Esophagus squamous epithelium (tissue), 4 donors: Measurements from ENCODE around the gene KIF22.

Experiments
- CTCF ChIP-seq, 6 experiments: fragments of 450-650 bp in 4 of 6; fragments of 200-600 bp in 2 of 6; sonication (generic) in 2 of 6; IDR thresholded peaks; one replicate each; pipeline ENCODE4 v1.5.1; 2016 to 2019; ENCODE audit warnings: antibody characterized with exemption in 6 of 6, mild to moderate bottlenecking in 4 of 6, moderate library complexity in 4 of 6
- POLR2A ChIP-seq, 4 donors: fragments of 450-650 bp; IDR thresholded peaks; one replicate each; pipeline ENCODE4 v1.6.1; 2017; ENCODE audit warnings: antibody characterized with exemption in 4 of 4, mild to moderate bottlenecking in 4 of 4, moderate library complexity in 3 of 4

DNA sequence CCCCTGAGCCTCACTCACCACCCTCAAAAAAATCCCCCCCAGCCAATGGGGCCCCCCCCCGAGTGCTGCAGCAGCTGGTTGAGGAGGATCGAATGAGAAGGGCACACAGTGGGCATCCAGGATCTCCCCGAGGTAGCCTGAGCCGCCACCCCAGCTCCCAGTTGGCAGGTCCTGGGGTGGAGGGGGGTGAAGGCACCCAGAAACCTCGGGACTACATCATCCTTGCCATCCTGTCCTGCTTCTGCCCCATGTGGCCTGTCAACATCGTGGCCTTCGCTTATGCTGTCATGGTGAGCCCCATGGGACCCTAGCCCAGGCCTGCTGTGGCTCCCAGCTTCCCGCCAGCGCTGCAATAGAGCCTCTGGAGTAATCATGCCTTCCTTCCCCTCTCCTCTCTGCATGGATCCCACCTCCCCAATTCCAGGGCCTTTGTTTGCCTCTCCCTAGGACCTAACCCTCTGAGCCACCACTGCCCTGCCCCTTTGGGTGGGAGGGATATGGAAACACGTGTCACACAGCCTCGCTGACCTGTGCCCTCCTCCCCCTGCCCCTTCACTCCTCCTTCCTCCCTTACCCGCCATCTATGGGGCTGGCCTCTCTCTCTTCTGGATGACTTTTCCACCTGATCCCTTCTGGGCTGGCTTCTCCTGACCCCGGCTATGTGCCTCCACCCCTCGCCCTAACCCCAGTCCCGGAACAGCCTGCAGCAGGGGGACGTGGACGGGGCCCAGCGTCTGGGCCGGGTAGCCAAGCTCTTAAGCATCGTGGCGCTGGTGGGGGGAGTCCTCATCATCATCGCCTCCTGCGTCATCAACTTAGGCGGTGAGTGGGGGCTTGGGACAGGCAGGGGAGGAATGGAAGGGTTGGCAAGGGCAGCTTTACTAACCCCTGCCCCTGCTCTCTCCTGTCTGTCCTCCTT lies 23.4 kb downstream of the KIF22 start:
- no peak for TF ChIP-seq POLR2A (IDR thresholded peaks at IDR 0.05)
- no peak for TF ChIP-seq CTCF (IDR thresholded peaks at IDR 0.05)
